ENCODE data around the gene CBY2.
"Not testable (repeated sequence)": the region's sequence is repeated elsewhere in the genome, so short reads cannot be mapped to it uniquely, and the experiment has no call there.

CBY2 gene

DNA sequence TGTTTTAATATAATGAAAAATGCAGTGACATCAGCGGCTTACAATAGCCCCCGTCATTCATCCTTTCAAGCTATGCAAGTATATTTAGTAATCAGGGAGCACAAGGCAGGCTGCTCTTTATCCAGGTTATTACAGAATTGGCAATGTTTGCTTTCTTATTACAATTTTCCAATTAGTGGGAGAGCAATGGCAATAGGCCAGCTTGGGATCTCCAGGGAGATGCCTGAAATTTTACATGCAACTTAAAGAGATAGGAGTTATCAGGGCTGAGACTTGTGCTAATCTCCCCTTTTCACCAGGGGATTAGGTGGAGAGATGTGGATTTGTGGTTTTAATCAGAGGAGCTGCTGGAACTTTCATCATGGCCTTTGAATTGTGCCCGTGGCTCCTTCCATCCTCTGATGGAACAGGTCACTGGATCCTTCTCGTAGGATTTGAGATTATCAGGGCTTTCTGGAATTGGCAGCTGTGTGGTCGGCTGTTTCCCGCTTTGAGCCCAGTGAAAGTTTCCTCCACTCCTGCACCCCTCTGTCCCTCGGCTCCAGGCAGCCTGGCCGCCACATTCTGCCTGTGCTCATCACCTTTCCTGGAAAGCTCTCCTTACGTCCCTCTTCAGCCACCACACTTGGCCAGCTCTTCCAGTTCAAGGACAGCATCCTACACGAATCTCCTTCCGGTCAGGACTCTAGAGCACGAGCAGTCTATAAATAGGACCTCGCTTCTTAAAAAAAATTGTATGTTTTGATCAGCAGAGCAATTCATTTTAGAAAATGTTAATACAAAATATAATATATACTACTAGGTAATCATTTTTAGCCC, 47.0 kb downstream of the CBY2 start:
- no peak for DNase-seq

DNA sequence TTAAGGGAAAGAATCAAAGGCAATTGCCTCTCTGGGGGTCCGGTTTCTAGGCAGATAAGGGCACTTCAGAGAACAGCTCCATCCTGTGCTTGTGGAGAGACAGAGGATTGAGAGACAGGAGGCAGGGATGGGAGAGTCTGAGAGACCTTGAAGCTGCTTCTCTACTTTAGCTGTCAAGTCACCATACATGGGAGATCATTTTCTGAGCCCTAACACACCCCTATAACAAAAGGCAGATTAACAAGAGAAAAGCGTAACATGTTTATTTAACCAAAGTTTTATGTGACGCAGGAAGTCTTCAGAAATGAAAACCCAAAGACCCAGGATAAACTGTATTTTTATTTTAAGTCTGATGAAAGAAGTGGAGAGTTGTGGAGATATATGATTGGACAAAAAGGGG, 48.4 kb downstream of the CBY2 start:
- no peak for DNase-seq

DNA sequence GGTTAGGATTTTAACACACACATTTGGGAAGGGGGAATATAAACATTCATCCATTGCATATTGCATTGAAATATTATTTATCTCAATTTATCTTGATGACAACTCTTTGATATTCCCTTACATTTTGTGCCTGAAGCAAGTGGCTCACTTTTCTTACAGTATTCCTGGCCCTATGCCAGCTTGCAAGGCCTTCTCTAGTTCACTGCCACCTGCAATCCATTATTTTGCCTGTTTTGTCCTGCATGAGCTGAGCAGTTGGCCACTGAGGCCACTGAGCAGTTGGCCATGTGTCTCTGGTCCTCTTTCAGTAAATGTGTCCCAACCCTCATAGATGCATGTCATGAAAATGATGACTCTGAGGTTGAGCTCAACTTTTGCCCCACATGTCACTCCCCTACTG, 49.8 kb downstream of the CBY2 start:
- no peak for DNase-seq

DNA sequence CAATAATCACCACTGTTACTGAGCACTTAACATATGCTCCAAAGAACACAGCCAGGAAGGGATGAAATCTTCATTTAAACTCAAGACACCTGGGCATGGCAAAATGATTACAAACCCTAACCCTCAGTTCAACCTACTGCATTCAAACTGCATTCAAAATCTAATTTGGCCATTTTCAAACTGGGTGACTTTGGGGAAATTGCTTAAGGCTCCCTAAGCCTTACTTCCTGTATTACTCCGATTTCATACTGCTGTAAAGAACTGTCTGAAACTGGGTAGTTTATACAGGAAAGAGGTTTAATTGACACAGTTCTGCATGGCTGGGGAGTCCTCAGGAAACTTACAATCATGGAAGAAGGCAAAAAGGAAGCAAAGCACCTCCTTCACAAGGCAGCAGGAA, 50.4 kb downstream of the CBY2 start:
- DNase-seq, result no peak

DNA sequence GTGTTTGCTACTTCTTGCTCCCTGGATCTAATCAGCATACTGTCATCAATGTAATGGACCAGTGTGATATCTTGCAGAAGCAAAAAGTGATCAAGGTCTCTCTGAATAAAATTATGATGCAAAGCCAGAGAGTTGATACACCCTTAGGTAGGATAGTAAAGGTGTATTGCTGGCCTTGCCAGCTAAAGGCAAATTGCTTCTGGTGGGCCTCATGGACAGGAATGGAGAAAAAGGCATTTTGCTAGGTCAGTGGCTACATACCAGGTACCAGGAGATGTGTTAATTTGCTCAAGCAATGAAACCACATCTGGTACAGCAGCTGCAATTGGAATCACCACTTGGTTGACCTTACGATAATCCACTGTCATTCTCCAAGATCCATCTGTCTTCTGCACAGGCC, 54.4 kb downstream of the CBY2 start:
- DNase-seq, result not testable (repeated sequence)

DNA sequence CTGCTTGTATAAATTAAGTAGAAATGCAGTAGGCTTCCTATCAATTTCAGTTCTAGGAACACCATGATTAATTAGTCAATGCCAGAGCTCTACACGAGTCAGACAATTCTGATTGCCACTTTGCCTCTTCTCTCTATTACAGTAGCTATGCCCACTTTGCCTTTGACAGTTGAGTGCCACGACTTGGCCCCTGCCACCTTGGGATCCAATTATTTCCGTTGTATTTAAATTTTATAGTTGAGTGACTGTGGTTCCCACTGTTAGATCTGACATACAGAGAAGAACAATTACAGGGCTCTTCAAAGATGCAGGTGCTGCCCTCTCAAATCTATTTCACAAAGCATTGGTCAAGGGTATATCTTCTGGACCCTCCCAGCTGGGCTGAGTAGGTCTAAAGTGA, 55.5 kb downstream of the CBY2 start:
- DNase-seq, result not testable (repeated sequence)

DNA sequence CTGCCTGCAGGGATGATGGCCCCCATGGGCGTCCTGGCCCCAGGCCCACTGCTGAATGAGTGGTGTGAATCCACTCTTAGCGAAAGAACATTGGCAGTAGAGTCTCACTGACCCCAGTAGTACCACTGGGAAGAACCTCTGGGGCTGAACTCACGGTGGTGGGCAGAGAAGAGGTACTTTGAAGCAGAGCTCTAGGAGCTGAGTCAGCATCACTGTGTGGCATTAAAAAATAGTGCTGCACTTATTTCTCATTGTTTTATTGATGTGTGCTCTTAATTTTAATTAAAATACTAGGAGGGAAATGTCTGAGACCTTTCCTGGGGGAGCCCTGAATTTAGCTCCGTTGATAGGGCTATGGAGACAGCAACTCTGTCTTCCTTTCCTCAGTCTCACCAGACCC, 61.3 kb downstream of the CBY2 start:
- no peak for DNase-seq

All from NCI-H526 treated with DMSO at 0.1 percent for 48 hours (cell line).